NOMO-1 treated with dmso at 0.1 percent for 144 hours (cell line): ENCODE data around the gene SRRM4.
"Not testable (repeated sequence)": the region's sequence is repeated elsewhere in the genome, so short reads cannot be mapped to it uniquely, and the experiment has no call there.

Experiments
- DNase-seq: peaks from one replicate; lab custom pipeline; 2025; ENCODE audit not compliant: unreplicated experiment; lab: John Stamatoyannopoulos, UW

Gene SRRM4

GRCh38 chr12:119008273-119008672 is 26.9 kb downstream of the SRRM4 start:
- DNase-seq, result not testable (repeated sequence)

DNA sequence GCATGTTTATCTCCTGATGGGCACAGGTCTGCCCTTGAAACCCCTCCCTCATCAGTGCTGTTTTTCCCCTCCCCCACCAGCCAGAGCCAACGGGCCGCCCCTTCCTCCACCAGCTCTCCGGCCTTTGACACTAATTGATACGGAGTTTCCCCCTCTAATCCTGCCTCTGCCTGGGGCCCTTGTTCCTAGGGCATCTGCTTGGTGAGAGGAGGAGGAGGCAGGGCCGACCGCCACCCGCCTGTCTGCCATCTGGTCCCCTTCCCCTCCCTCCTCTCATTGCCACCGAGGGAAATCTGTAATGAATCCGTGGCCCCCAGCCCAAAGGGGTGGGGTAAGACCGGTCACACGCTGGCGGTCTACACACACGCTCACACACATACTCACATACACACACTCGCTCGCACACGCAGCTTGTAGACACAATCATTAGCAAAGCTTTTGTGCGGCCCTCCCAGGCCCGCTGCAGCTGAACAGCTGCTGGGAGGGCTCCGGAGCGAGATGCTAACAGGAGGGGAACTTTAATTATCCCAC is 27.4 kb downstream of the SRRM4 start:
- no peak for DNase-seq

- no peak for DNase-seq
These were observed 29.9 kb downstream of the SRRM4 start for GRCh38 chr12:119011231-119011630.

- no peak for DNase-seq
These were observed 30.8 kb downstream of the SRRM4 start for GRCh38 chr12:119012179-119012578.

DNA sequence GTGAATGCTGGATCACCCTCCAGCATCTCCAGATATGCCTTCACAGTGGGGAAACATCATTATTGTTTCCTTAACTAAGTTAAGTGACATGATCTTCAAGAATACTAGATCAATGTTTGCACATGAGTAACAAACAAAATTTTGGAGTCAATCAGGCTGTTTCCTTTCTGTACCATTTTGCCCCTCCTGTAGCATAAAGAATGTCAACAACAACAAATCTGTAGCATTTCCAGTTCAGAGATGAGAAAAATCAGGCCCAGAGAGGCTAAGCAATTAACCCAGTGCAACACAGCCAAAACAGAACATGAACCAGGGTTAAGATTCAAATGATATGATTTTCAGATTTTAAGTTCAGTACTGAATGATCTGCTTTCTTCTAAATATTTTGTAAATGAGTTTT is 31.7 kb downstream of the SRRM4 start:
- DNase-seq, result no peak

DNA sequence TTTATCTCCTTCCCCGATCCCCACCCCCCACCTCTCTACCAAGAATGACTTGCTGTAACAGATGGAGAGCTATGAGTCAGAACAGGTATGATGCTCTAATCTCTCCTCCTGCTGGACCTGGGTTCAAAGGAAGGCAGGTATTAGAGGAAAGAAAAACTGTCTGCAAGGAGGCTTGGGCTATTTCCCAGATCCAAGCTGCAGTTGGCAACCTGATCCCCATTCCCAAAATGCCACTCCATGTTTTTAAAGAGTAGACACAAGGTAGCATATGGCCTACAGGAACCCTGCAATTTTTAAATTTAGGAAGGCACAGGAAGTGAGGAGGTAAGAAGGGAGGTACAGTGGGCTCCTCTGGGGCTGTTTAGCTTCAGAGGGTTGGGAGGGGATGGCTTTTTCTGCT is 33.0 kb downstream of the SRRM4 start:
- DNase-seq, result no peak

GRCh38 chr12:119016715-119017114 is 35.4 kb downstream of the SRRM4 start:
- no peak for DNase-seq

- DNase-seq, result no peak
These were observed 37.8 kb downstream of the SRRM4 start for GRCh38 chr12:119019166-119019565.

DNA sequence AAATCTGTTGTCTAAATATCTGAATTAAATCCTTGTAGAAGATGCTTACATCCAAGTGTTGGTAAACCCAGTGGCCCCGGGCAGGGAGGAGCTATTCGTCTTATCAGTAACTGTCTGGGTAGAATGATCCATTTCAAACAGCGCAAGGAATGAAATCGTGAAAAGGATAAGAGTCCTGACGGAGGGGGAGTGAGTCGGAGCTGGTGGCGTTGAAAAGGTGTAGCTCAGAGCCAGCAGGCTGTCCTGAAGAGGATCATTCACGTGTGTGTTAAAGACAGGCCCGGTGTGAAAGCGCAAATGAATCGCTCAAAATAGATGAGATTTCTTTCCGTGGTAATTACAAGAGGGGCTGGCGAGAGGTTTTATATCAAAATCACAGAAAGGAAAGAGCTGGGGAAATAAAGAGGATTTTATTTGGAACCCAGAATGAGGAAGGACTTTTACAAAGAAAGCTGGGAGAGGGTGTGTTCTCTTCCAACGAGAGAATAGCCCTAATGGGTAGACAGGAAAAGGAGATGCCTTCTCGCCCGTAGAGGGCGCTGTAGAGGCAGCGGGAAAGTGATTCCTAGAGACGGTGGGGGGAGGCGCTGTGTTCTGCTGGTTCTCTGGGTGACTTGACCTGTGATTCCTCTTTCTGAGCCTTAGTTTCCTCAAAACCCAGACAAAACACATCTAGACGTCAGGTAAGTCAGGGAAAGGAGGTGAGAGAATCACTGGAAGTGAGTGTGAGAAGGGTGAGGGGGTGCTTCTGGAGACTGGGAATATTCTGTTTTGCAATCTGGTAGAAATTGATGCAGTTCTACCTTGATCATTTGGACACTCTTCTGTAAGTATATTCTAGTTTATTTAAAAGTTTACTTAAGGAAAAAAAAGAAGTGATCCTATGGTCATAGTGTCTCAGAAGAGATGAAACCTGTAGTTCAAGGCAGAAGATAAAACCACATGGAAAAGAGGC is 39.3 kb downstream of the SRRM4 start:
- DNase-seq, result no peak

GRCh38 chr12:119024356-119024755 is 43.0 kb downstream of the SRRM4 start:
- DNase-seq, result no peak

GRCh38 chr12:119025786-119026185 is 44.4 kb downstream of the SRRM4 start:
- no peak for DNase-seq

- DNase-seq, result not testable (repeated sequence)
These were observed 52.0 kb downstream of the SRRM4 start for GRCh38 chr12:119033332-119033731.

- no peak for DNase-seq
These were observed 55.8 kb downstream of the SRRM4 start for GRCh38 chr12:119036878-119037825.

DNA sequence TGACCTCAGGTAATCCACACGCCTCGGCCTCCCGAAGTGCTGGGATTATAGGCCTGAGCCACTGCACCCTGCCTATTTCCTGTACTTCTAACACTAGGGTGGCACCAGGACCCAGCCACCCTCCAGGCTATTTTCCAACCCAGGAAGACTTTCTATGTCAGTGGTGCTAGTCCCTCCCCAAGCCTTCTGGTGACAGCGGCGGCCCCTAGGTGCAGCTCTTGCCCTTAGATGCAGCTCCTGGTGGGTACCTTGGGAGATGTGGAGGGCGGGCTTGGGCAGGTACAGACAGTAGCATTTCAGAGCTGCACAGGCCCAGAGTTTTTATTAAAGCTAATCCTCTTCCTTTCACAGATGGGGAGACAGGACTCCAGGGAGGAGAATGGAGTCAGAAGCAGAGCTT is 62.8 kb downstream of the SRRM4 start:
- DNase-seq, result no peak

DNA sequence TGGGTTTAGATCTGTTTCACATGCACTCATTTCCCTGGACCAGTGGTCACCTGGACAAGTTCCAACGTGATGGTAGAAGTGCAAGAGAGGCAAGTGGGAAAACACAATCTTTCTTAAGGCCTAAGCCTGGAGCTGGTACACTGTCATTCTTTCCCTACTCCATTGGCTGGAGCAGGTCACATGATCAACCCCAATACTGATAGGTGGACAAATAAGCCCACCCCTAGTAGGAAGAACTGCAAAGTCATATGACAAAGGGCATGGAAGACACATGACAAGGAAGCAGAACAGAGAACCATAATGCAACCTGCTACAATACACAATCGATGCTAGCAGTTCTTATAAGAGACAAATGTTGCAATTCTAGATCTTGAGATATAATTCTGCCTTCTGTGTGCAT is 66.3 kb downstream of the SRRM4 start:
- no peak for DNase-seq

DNA sequence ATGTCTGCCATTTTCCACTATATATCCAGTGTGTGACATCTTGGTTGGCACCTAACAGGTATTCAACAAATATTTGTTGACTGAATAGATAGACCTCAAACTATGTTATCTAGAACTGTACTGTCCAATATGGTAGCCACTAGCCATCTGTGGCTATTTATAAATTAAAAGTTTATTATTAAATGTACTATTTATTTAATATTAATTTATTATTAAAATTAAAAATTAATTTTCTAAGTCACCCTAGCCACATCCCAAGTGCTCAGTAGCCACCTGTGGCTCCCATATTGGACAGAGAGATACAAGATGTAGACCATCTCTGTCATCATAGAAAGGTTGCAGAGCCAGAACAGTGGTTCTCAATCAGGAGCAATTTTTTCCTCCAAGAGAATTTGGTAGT is 69.3 kb downstream of the SRRM4 start:
- no peak for DNase-seq

GRCh38 chr12:119051474-119051873 is 70.1 kb downstream of the SRRM4 start:
- no peak for DNase-seq

DNA sequence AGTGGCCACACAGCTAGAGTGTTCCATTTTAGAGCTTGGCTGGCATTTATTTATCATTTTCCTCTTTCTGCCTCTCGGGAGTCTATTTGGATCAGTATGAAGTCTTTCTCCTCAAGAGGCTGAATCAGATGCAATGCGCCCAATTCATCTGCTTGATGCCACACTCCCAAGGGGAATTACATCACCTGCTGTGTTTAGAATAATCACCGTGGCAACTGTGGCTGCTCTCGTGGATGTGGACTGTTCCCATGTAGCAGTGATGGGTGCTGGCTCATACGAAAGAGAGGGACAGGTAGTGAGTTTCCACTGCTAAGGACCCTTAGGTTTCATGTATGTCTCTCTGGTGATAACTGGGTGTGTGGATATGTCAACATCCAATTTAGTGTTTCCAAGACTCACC is 70.7 kb downstream of the SRRM4 start:
- DNase-seq, result no peak

DNA sequence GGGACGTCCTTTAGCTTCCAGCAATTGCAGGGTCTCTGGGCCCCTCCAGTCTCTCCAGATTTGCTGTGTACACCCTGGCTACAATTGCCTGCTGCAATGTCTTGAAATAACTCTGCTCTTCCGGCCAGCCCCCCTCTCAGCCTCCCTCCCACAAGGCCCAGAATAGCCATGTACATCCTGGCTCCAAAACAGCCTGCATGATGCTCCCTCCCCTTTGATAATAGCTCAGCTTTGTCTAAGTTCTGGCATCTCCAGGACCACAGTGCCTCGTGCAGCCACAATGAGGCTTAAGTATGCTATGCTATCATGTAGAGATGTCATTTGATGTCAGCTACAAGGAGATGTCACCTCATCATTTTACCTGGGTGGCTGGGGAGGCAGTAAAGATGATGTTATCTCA is 74.6 kb downstream of the SRRM4 start:
- DNase-seq, result no peak

GRCh38 chr12:119060847-119061796 is 79.8 kb downstream of the SRRM4 start:
- DNase-seq, result no peak
